HuH-7 (cell line): ENCODE data around the gene SAPCD2.
A peak's percentile ranks its signal among the peaks of the same experiment; 100 is the strongest.

Experiments
- DNase-seq: peaks from one replicate; pipeline ENCODE4 v3.0.0; 2011; ENCODE audit warnings: low spot score

The SAPCD2 gene

DNA sequence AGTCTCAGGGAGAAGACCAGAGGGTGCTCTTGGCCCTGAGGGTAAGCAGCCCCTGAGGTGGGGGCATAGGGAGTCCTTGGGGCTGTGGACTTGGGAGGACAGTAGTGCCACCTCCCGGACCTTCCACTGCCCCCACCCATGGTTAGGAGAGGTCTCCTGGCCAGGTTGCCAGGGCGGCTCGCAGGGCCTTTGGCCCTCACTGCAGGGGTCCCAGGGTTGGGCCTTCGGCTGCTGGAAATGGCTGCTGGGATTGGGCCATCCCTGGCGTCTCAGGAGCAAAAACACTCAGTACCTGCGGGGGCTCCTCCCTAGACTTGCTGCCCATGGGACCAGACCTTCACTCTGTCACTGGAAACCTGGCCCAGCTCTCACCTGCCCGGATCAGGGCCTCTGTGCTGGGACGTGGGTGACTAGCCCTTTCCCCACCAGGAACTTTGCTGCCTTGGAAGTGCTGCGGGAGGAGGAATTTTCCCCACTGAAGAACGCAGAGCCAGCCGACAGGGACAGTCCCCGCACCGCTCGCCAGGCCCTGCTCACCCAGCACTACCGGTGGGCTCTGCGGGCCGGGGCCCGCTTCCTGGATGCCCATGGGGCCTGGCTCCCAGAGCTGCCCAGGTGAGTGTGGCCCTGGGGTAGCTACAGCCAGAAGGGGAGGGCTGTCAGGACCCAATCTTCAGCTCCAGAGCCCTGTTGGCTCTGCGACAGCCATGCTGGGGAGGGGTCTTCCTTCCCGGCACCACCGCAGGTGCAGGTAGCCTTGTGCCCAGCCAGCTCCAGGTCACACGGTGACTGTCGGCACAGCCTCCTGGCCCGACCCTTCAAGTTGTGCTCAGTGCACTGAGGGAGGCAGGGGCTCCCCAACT lies 10.1 kb upstream of the SAPCD2 start:
- DNase-seq: no peak

DNA sequence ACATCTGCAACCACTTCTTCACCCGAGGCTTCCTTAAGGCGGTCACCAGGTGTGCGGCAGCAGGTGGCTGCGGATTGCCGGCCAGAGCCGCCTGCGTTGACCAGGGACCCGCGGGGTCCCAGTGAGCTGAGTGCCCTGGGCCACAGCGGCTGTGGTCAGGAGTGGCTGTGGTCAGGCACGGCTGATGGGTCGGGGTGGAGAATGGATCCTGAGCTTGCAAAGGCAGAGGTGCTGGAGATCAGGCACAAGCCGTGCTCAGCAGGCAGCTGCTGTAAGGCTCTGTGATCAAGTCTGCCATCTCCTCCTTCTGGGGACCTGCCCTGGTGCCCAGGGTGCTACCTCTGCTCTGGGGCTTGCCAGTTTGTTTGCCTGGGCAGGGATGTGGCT lies 9.0 kb upstream of the SAPCD2 start:
- DNase-seq: no peak

DNA sequence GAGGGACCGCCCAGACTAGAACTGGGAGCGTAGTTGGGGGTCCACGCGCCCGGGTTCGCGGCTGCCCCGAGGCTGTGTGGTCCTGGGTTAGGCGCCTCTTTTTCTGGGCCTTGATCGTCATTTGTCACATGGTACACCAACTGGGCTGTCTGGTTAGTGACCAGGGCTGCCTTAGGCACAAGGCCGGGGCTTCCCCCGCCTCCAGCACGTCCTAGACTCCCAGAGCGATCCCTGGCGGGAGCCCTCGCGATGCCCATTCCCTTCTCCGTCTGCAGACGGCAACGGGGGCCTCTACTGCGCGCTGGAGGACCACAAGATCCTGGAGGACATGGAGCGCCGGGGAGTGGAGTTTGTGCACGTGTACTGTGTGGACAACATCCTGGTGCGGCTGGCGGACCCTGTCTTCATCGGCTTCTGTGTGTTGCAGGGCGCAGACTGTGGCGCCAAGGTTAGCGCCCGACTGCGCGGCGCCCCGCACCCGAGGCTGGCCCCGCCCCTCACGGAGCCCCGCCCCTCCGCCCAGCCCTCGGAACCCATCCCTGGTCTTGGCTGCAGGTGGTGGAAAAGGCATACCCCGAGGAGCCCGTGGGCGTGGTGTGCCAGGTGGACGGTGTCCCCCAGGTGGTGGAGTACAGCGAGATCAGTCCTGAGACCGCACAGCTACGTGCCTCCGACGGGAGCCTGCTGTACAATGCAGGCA lies 8.5 kb upstream of the SAPCD2 start:
- no peak for DNase-seq

DNA sequence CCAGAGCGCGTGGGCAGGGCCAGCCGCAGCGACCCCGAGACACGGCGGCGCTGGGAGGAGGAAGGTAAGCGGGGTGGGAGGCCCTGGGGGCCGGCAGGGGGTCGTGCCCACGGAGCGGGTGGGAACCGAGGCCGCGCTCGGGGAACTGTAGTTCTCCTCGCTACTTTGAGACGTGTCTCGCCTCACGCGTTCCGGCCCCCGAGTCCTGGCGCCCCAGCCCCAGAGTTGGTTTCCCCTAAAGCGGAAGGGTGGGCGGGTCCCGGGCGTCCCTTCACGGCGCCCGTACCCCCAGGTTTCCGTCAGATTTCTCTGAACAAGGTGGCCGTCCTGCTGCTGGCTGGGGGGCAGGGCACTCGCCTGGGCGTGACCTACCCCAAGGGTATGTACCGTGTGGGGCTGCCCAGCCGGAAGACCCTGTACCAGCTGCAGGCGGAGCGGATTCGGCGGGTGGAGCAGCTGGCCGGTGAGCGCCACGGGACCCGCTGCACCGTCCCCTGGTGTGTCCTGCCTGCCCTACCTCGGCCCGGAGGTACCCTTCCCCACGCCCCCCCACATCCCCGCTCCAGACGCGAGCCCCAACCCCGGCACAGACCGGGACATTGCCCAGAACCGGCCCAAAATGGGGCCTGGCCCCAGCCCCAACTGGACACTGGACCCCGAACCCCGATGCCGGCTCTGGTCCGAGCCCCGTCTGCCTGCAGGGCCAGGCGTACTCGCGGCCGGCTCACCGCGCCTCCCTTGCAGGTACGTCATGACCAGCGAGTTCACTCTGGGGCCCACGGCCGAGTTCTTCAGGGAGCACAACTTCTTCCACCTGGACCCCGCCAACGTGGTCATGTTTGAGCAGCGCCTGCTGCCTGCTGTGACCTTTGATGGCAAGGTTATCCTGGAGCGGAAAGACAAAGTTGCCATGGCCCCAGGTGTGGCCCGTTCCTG lies 7.7 kb upstream of the SAPCD2 start:
- DNase-seq: no peak

DNA sequence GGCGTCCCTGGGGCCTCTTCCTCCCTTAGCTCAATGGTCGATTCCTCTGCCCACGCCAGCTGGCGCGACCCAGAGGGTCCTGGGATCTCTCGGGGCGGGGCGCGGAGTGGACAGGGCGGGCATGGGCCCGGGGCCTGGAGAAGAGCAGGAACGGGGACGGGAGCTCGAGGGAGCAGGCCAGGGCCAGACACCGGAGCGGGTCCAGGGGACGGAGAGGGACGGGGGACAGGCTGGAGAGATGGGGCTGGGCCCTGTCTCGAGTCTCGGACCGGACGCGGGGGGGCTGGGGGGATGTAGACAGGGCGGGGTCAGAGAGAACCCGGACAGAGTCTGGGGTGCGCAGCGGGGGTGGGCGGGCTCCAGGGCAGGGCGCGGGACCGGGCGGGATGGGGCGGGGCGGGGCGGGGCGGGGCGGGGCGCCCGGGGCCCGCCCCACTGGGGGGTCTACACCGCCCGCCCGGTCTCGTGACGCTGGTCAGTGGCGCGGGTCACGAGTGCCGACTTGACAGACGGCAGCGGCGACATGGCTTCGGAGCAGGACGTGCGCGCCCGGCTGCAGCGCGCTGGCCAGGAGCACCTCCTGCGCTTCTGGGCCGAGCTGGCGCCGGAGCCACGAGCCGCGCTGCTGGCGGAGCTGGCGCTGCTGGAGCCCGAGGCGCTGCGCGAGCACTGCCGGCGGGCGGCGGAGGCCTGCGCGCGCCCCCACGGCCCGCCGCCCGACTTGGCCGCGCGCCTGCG lies 6.8 kb upstream of the SAPCD2 start, which contains the start of gene UAP1L1:
Gene UAP1L1 (plus strand): TSS at position 508 of the 738 bp plus-strand sequence. CDS start 16 bp downstream, at position 524.
- peak; percentile 64 for DNase-seq

DNA sequence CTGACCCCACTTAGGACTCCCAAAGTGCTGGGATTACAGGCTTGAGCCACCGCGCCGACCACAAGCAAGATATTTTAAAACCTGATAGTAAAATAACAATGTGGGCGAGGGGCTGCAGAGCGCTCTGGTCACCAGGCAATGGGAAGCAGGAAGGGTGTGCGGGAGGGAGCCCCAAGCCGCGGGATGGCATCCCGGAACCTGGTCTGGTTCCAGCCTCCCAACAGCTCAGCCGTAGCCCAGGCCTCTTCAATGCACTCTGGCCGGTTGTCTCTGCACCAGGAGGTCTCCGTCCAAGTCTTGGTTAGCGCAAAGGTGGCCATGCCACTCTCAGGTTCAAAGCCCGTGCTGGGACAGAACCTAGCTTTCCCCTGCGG lies 6.3 kb upstream of the SAPCD2 start:
- DNase-seq: no peak

DNA sequence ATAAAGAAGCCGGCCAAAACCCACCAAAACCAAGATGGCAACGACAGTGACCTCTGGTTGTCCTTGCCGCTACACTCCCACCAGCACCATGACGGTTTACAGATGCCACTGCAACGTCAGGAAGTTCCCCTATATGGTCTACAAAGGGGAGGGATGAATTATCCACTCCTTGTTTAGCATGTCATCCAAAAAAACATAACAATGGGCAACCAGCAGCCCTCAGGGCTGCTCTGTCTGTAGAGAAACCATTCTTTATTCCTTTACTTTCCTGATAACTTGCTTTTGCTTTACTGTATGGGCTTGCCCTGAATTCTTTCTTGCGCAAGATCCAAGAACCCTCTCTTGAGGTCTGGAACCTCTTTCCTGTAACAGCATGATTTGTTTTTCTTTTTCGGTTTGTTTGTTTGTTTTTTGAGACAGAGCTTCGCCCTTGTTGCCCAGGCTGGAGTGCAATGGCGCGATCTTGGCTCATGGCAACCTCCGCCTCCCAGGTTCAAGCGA lies 5.0 kb upstream of the SAPCD2 start:
- no peak for DNase-seq

DNA sequence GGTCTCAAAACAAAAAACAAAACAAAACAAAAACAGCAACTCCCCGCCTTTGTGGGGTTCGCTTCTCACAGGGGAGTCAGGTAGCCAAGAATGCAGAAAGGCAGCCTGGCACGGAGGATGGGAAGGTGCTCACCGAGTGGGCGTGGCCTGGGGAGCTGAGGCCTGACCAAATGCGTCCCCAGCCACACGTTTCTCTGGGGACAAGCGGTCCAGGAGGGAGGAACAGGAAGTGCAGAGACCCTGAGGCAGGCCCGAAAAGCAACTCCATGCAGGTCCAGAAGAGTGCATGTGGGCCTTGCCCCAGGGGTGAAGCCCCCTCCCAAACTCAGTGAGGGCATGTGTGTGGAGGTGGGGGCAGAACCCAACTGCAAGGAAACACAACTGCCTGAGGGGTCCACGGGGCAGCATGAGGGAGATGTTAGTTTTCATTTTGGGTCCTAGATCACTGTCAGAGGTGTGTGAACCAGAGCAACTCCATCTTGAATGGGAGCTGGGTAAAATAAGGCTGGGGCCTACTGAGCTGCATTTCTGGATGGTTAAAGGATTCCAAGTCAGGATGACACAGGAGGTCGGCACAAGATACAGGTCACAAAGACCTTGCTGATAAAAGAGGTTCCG lies 4.4 kb upstream of the SAPCD2 start:
- DNase-seq: no peak

DNA sequence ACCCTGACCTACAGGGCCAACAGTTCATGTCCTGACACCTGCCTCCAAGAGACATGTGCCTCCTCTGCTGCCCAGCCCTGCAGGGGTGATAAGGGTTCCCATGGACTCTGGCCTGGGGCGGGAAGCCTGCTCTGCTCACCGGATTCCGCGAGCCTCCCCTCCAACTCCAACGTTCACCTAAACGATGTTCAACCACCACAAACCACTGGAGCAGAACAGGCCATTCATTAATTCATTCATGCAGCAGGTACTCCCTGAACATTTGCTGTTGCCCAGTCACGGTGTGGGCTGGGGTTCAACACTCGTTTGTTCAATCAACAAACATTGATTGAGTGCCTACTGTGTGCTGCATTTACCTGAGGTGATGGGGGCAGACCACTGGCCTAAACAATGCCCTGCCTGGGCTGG lies 3.6 kb upstream of the SAPCD2 start:
- DNase-seq: no peak

DNA sequence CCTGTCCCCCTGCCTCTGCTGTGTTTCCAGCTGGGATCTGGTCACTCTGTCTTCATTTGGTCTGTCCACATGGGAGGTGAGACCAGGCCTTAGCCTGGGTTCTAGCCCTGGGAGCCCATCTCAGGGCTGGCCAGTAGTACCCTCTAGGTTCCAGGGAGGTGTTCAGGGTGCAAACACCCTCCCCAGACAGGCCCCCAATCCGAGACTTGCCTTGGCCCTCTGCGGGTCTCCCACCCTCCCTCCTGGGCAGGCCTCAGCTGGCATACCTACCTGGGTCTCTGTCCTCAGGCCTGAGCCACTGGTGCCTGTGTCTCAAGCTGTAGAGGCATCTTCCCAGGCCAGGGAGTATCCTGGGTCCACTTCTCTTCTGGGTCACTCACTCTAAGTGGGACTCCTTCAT lies 925 bp upstream of the SAPCD2 start:
- DNase-seq: no peak

DNA sequence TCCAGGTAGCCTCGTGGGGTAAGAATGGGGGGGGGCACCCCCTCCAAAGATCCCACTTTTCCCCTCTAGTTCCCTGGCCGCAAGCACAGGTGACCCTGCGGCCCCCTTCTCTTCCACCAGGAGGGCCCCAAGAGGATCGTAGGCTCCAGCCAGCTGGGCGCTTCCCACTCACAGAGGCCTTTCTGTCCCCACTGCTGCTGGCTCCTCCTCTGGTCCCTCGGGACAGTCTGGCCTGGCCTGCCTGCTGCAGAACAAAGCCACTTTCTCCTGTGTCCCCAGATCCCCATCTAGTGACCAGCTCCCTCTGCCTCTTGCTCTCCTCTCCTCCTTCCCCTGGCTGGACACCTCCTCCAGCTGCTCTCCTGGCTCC lies 534 bp upstream of the SAPCD2 start:
- DNase-seq: peak; percentile 68

DNA sequence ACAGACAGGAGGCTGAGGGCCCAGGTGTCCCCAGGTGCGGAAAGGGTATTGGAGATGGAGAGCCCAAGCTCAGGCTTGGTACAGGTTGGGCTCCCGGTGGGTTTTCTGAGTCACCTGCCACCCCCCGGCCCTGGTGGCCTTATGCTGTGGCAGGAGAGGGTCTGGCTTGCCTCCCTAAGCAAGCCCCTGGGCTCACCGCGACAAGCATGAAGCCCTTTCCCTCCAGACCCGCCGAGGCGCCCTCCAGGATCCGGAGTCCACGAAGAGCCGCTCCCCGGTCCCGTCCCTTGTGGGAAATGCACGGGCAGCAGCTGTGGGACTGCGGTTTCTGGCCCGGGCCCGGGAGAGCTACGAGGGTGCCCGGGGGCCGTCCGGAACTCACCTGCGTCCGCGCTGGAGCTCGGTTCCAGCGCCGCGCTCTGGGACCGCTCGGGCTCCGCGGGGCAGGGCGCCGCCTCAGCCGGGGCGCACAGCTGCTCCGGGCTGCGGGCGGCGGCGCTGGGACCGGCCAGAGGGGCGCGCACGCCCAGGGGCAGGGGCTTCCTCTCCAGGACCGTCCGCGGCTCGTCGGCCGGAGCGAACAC lies 757 bp downstream of the SAPCD2 start:
- DNase-seq: no peak

DNA sequence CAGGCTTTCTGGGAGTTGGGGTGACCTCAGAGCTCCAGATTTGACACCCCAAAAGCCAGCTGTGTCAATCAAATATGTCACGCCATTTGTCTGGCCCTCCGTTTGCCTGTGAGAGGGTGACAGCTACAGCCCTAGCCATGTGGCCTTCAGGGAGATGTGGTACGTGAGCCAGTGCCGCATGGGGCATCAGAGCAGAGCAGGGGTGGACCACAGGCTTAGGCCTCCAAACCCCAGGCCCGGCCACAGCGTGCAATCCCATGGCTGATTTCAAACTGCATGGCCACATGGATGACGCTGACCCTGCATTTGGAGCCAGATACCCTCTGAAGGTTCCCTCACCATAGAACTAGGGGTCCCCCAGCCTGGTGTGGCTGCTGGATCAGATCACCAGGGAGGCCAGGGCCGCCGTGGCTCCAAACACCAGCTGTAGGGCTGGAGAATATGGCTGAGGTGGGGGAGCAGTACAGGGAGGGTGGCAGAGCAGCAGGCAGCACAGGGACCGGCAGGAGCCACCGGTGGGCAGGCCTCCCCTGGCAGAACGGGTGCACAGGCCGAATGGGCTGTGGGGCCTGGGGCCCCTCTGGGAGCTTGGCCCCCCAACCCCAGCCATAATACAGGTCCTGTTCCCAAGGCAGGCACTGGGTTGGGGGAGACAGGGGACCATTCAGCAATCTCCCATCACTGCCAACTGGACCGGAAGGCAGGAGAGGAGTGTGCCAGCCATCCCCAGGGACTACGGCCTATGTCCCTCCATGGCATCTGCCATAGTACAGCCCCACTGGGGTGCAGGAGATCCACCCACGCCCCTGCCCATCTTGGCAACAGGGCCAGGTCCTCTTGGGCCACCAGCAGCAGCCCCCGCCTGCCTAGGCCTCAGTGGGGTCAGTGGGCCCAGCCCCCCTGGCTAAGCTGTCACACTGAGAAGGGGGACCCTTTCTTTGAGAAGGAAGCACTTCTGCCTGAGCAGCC lies 1.5 kb downstream of the SAPCD2 start:
- DNase-seq: no peak

DNA sequence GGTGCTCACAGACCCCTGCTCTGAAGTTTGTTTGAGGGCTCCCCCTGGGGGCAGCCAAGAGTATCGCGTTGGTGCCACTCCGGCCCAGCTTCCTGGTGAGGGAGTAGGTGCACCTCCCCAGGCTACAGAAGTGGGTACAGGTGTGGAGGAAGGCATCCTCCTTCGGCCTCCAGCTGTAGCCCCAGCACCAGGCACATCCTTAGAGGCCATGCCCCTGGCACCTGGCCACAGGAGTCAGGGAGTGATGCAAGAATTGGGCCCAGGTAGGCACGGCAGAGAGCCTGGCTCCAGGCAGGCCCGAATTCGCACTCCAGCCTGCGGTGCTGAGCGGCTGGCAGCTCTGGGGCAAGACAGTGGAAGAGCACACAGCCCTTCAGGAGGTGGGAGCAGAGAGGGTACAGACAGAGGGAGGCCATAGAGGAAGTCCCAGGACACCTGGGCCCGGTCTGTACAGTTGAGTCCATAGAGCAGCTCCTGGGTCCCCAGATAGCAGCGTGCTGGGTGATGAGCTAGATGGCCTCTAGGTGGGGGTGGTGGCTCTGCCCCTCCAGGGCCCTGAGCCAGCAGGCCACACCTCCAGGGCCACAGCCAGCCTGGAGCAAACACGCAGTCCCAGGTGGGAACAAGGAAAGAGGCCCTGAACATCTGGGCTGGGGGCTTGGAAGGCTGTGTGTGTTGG lies 2.4 kb downstream of the SAPCD2 start:
- peak; percentile 96 for DNase-seq

DNA sequence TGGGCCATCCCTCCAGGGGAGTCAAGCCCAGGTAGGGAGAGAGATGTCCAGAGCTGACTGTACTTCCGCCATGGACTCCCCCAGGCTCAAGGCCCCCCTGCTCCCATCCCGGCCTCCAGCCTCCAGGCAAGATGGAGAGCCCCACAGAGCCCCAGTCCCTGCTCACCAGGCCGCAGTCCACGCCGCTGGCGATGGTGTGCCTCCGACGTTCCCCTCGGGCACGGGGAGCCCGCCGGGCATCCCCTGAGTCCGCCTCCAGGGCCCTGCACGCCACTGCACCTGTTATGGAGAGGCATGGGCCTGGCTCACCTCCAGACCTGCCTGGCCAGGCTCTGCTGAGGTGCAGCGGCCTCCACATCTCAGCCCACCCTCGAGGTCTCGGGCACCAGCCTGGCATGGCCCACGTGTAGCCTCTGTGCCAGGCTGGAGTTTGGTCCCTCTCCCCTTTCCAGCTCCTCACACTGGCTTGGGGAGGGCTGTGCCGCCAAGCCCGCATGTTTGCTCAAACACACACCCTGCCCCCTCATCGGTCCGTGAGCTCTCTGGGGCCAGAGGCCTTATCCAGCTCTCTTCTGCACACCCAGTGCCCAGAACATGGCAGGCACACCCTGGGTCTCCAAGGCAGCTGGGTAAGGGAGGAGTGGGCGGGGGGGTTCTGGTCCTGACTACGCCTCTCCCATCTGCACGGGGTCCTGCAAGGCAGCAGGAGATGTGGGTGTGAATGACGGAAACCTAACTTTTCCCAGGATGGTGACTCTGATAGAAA lies 4.1 kb downstream of the SAPCD2 start:
- no peak for DNase-seq

DNA sequence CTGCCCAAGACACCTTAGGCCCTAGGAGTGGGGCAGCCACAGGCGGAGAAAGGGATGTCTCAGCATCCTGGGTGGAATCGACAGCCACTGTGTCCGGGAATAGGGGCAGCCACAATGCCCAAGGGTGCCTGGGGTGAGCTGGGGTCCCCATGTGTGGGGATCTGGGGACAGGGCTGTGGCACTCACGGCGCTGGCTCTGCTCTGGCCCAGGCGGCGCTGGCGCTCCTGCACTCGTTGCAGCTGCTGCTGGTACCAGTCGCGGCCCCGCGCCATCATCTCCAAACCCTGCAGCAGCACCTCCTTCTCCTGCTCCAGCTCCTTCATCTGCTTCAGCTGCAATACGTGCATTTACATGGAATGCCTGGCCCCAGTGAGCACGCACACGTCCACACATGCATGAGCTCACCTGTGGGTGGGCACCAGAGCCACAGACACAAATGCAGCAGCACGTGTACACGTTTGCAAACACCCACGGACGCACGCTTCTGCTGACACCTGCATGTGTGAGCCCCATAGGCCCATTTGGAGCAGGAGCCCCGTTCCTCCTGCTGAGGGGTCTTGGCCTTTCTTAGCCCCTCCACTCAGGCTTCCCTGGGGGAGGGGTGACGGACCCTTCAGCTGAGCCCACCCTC lies 4.9 kb downstream of the SAPCD2 start:
- DNase-seq: no peak

DNA sequence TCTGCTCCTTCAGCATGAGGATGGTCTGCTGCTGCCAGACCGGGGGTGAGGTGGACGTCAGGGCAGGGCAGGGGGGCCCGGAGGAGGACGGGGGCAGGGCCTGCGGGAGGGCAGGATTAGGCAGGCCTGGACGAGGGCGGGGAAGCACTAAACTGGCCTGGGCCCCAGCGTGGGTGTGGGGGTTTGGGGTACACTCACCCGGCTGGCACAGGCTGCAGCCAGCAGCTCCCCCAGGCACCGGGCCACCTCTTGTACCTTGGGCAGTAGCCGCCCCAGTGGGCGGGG lies 5.5 kb downstream of the SAPCD2 start:
- no peak for DNase-seq
